ENCODE measurements around the gene MFAP5. TPM values are rescaled to one million over a fixed set of nuclear protein-coding genes. Genes with fewer than 3 reads are reported as not detected.
"Not testable (repeated sequence)": the region's sequence is repeated elsewhere in the genome, so short reads cannot be mapped to it uniquely, and the experiment has no call there.

MFAP5 gene
- total RNA-seq, 1 donor from 2014 or later = not detected

- H3K4me1 Mint-ChIP-seq (ENCODE audit: low read depth) = no peaks in the 10 kb centered on the region
- peaks cover 60% of the 10 kb centered on the region for H3K27me3 Mint-ChIP-seq (ENCODE audit: insufficient read depth)
- intact Hi-C loops (cut with micrococcal nuclease) = no loop called here
- H3K4me3 Mint-ChIP-seq = no peak overlapping the region
- DNase-seq (ENCODE audit: low spot score) = no peak
- H3K36me3 Mint-ChIP-seq (ENCODE audit: low read depth) = peaks cover under 1% of the 10 kb centered on the region
- no peaks in the 10 kb centered on the region for H3K9me3 Mint-ChIP-seq
- no peak overlapping the region for H3K27ac Mint-ChIP-seq
Measured at GRCh38 chr12:8636581-8636980, 26.0 kb downstream of the MFAP5 start.

- H3K4me1 Mint-ChIP-seq (ENCODE audit: low read depth); H3K27ac Mint-ChIP-seq; DNase-seq (ENCODE audit: low spot score); H3K9me3 Mint-ChIP-seq; intact Hi-C loops (cut with micrococcal nuclease); H3K36me3 Mint-ChIP-seq (ENCODE audit: low read depth); H3K4me3 Mint-ChIP-seq: not testable (repeated sequence)
- peaks cover 60% of the 10 kb centered on the region for H3K27me3 Mint-ChIP-seq (ENCODE audit: insufficient read depth)
Measured at GRCh38 chr12:8636007-8636346, 26.6 kb downstream of the MFAP5 start.

GRCh38 chr12:8635342-8636006 lies 27.2 kb downstream of the MFAP5 start:
- H3K36me3 Mint-ChIP-seq (ENCODE audit: low read depth); H3K4me3 Mint-ChIP-seq; H3K27ac Mint-ChIP-seq; DNase-seq (ENCODE audit: low spot score); intact Hi-C loops (cut with micrococcal nuclease); H3K9me3 Mint-ChIP-seq; H3K4me1 Mint-ChIP-seq (ENCODE audit: low read depth): not testable (repeated sequence)
- H3K27me3 Mint-ChIP-seq (ENCODE audit: insufficient read depth) = peaks cover 62% of the 10 kb centered on the region

DNA sequence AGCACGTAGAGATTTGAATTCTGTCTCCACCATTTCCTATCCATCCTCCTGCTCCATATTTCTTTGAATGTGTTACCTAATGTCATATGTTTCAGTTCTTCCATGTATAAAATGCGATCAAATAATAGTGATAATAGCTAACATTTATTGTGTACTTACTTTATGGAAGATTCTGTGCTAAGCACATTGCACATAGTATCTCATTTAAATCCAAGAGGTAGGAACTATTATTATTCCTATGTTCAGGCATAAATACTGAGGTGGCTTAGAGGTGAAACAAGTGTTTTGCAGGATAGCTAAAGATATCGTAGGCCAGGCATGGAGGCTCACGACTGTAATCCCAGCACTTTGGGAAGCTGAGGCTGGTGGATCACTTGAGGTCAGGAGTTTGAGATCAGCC lies 32.5 kb downstream of the MFAP5 start:
- H3K27me3 Mint-ChIP-seq (ENCODE audit: insufficient read depth) = peaks cover 43% of the 10 kb centered on the region
- no peak overlapping the region for H3K4me3 Mint-ChIP-seq
- H3K36me3 Mint-ChIP-seq (ENCODE audit: low read depth) = peaks cover 2% of the 10 kb centered on the region
- no peaks in the 10 kb centered on the region for H3K4me1 Mint-ChIP-seq (ENCODE audit: low read depth)
- DNase-seq (ENCODE audit: low spot score) = no peak
- H3K9me3 Mint-ChIP-seq = no peaks in the 10 kb centered on the region
- H3K27ac Mint-ChIP-seq = no peak overlapping the region
- intact Hi-C loops (cut with micrococcal nuclease) = no loop called here

GRCh38 chr12:8629486-8630033 lies 33.1 kb downstream of the MFAP5 start:
- DNase-seq (ENCODE audit: low spot score) = no peak
- intact Hi-C loops (cut with micrococcal nuclease) = no loop called here
- Mint-ChIP-seq H3K9me3 (no peaks in the 10 kb centered on the region), H3K27me3 (ENCODE audit: insufficient read depth) (peaks cover 38% of the 10 kb centered on the region), H3K4me3 (no peak overlapping the region), H3K4me1 (ENCODE audit: low read depth) (no peaks in the 10 kb centered on the region), H3K36me3 (ENCODE audit: low read depth) (peaks cover 2% of the 10 kb centered on the region), H3K27ac (no peak overlapping the region)

DNA sequence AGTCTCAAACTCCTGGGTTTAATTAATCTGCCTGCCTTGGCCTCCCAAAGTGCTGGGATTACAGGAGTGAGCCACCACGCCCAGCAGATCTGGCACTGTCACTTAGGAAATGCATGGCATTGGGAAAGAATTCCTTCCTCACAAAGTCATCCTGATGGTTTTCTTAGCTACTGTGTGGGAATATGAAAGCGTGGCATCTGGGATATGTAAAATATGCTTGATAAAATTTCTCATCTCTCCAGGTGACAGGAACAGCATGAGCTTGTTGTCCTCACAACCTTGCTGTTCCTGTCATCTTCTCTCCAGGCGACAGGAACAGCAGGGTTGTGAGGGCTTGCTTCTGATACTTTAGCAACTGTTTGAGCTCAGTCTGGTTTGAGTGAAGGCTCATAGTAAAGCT lies 33.9 kb downstream of the MFAP5 start:
- H3K9me3 Mint-ChIP-seq = no peaks in the 10 kb centered on the region
- peaks cover 33% of the 10 kb centered on the region for H3K27me3 Mint-ChIP-seq (ENCODE audit: insufficient read depth)
- H3K36me3 Mint-ChIP-seq (ENCODE audit: low read depth) = peaks cover 2% of the 10 kb centered on the region
- H3K27ac Mint-ChIP-seq = no peak overlapping the region
- intact Hi-C loops (cut with micrococcal nuclease) = no loop called here
- H3K4me3 Mint-ChIP-seq = no peak overlapping the region
- H3K4me1 Mint-ChIP-seq (ENCODE audit: low read depth) = no peaks in the 10 kb centered on the region
- DNase-seq (ENCODE audit: low spot score) = no peak

DNA sequence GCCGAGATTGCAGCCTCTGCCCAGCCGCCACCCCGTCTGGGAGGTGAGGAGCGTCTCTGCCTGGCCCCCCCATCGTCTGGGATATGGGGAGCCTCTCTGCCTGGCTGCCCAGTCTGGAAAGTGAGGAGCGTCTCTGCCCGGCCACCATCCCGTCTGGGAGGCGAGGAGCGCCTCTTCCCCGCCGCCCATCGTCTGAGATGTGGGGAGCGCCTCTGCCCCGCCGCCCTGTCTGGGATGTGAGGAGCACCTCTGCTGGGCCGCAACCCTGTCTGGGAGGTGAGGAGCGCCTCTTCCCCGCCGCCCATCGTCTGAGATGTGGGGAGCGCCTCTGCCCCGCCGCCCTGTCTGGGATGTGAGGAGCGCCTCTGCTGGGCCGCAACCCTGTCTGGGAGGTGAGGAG lies 37.9 kb downstream of the MFAP5 start:
- H3K36me3 Mint-ChIP-seq (ENCODE audit: low read depth); H3K9me3 Mint-ChIP-seq; H3K4me1 Mint-ChIP-seq (ENCODE audit: low read depth); H3K4me3 Mint-ChIP-seq; H3K27ac Mint-ChIP-seq; DNase-seq (ENCODE audit: low spot score); intact Hi-C loops (cut with micrococcal nuclease): not testable (repeated sequence)
- H3K27me3 Mint-ChIP-seq (ENCODE audit: insufficient read depth) = peaks cover 15% of the 10 kb centered on the region

DNA sequence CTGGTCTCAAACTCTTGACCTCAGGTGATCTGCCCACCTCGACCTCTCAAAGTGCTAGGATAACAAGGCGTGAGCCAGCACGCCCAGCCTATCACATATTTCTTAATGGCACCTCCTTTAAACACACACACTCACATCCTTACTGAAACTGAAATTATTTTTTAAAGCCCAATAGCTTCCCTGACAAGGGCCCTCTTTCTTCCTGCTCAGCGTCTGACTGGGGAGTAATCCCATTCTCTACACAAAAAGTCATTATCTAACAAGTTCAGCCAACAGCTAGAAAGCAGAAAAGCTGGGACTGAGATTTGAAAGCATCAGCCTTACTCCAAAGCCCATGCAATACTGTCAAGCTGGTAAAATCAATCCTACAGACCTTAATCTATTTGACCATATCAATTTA lies 40.0 kb downstream of the MFAP5 start:
- Mint-ChIP-seq H3K4me3 (no peak overlapping the region), H3K27me3 (ENCODE audit: insufficient read depth) (peaks cover 6% of the 10 kb centered on the region), H3K27ac (no peak overlapping the region), H3K4me1 (ENCODE audit: low read depth) (no peaks in the 10 kb centered on the region), H3K9me3 (no peaks in the 10 kb centered on the region), H3K36me3 (ENCODE audit: low read depth) (no peaks in the 10 kb centered on the region)
- intact Hi-C loops (cut with micrococcal nuclease) = no loop called here
- no peak for DNase-seq (ENCODE audit: low spot score)

- H3K27me3 Mint-ChIP-seq (ENCODE audit: insufficient read depth) = peaks cover 16% of the 10 kb centered on the region
- DNase-seq (ENCODE audit: low spot score) = no peak
- H3K36me3 Mint-ChIP-seq (ENCODE audit: low read depth) = no peaks in the 10 kb centered on the region
- no peak overlapping the region for H3K27ac Mint-ChIP-seq
- no peaks in the 10 kb centered on the region for H3K9me3 Mint-ChIP-seq
- H3K4me1 Mint-ChIP-seq (ENCODE audit: low read depth) = no peaks in the 10 kb centered on the region
- intact Hi-C loops (cut with micrococcal nuclease) = no loop called here
- H3K4me3 Mint-ChIP-seq = no peak overlapping the region
Measured at GRCh38 chr12:8615206-8615605, 47.4 kb downstream of the MFAP5 start.

GRCh38 chr12:8613881-8614280 lies 48.7 kb downstream of the MFAP5 start:
- H3K36me3 Mint-ChIP-seq (ENCODE audit: low read depth); H3K27ac Mint-ChIP-seq; DNase-seq (ENCODE audit: low spot score); intact Hi-C loops (cut with micrococcal nuclease); H3K4me1 Mint-ChIP-seq (ENCODE audit: low read depth); H3K9me3 Mint-ChIP-seq; H3K4me3 Mint-ChIP-seq: not testable (repeated sequence)
- peaks cover 18% of the 10 kb centered on the region for H3K27me3 Mint-ChIP-seq (ENCODE audit: insufficient read depth)

- intact Hi-C loops (cut with micrococcal nuclease) = no loop called here
- Mint-ChIP-seq H3K27me3 (ENCODE audit: insufficient read depth) (peaks cover 18% of the 10 kb centered on the region), H3K4me3 (no peak within 1 kb of the TSS)
Measured at GRCh38 chr12:8612629-8613028, 50.0 kb downstream of the MFAP5 start, which contains the start of gene AICDA. Gene AICDA, minus strand, starts transcription at chr12:8612859. Its CDS starts 92 bp downstream, at chr12:8612767.

DNA sequence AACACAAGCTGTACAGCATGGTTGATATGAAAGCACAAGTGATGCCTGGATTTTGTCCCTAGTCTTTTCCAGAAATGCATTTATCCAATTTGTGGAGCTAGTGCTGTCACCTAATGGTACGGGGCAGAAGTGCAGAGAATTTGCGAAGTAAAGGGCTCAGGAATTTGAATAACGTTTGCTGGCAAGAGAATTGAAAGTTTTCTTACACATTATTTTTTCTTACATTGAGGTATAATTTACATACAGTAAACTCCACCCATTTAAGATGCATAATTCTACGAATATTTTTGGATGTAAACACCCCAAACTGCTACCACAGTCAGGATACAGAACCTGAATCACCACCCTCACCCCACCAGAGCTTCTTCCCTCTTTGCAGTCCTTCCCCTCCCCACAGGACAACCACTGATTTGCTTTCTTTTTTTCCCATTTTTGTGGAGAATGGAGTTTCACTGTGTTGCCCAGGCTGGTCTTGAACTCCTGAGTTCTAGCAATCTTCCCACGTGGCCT lies 53.5 kb downstream of the MFAP5 start:
- peaks cover 23% of the 10 kb centered on the region for H3K27me3 Mint-ChIP-seq (ENCODE audit: insufficient read depth)
- H3K4me1 Mint-ChIP-seq (ENCODE audit: low read depth) = peaks cover 10% of the 10 kb centered on the region
- H3K4me3 Mint-ChIP-seq = peak overlapping the region; percentile 25
- intact Hi-C loops (cut with micrococcal nuclease) = loop anchor here (1.0 kb wide), 1 partner anchor 65 kb away; no protein-coding TSS in a partner anchor
- DNase-seq (ENCODE audit: low spot score) = no peak
- no peak overlapping the region for H3K27ac Mint-ChIP-seq
- no peaks in the 10 kb centered on the region for H3K9me3 Mint-ChIP-seq
- H3K36me3 Mint-ChIP-seq (ENCODE audit: low read depth) = no peaks in the 10 kb centered on the region

More at GRCh38 chr12:8612629-8613028, 50.0 kb downstream of the MFAP5 start, which contains the start of gene AICDA:
- Mint-ChIP-seq H3K36me3 (ENCODE audit: low read depth) (no peaks in the 10 kb centered on the region), H3K27ac (no peak within 1 kb of the TSS), H3K4me1 (ENCODE audit: low read depth) (peaks cover 10% of the 10 kb centered on the region), H3K9me3 (no peaks in the 10 kb centered on the region)
- DNase-seq (ENCODE audit: low spot score) = no peak

- intact Hi-C loops (cut with micrococcal nuclease) = no loop called here
- H3K27me3 Mint-ChIP-seq (ENCODE audit: insufficient read depth) = peaks cover 21% of the 10 kb centered on the region
Measured at GRCh38 chr12:8606890-8607289, 55.7 kb downstream of the MFAP5 start.

More at GRCh38 chr12:8606890-8607289, 55.7 kb downstream of the MFAP5 start:
- DNase-seq (ENCODE audit: low spot score) = no peak
- H3K4me1 Mint-ChIP-seq (ENCODE audit: low read depth) = peaks cover 10% of the 10 kb centered on the region
- H3K9me3 Mint-ChIP-seq = no peaks in the 10 kb centered on the region
- no peak overlapping the region for H3K27ac Mint-ChIP-seq
- H3K36me3 Mint-ChIP-seq (ENCODE audit: low read depth) = no peaks in the 10 kb centered on the region
- no peak overlapping the region for H3K4me3 Mint-ChIP-seq

Data from activated T-helper 1 cell treated with anti-CD3 and anti-CD28 coated beads, Interleukin-12 subunit alpha, Interleukin-12 subunit beta, Interleukin-2, Interleukin-4 antibody, amounts not matched to agents 30 ng/mL and 10 ng/mL and 1 ng/mL, durations not matched to agents 14 hours and 24 hours and 36 hours (primary cell).